GM21576 (cell line): ENCODE measurements around the gene MEIS1.
"Not testable (repeated sequence)": the region's sequence is repeated elsewhere in the genome, so short reads cannot be mapped to it uniquely, and the experiment has no call there.

ENCODE experiments used
- ATAC-seq: cut with Tn5 transposase; IDR thresholded peaks from one replicate; pipeline ENCODE4 v1.9.1; 2021; ENCODE audit warnings: mild to moderate bottlenecking, moderate library complexity; ENCODE audit not compliant: unreplicated experiment

Gene MEIS1

DNA sequence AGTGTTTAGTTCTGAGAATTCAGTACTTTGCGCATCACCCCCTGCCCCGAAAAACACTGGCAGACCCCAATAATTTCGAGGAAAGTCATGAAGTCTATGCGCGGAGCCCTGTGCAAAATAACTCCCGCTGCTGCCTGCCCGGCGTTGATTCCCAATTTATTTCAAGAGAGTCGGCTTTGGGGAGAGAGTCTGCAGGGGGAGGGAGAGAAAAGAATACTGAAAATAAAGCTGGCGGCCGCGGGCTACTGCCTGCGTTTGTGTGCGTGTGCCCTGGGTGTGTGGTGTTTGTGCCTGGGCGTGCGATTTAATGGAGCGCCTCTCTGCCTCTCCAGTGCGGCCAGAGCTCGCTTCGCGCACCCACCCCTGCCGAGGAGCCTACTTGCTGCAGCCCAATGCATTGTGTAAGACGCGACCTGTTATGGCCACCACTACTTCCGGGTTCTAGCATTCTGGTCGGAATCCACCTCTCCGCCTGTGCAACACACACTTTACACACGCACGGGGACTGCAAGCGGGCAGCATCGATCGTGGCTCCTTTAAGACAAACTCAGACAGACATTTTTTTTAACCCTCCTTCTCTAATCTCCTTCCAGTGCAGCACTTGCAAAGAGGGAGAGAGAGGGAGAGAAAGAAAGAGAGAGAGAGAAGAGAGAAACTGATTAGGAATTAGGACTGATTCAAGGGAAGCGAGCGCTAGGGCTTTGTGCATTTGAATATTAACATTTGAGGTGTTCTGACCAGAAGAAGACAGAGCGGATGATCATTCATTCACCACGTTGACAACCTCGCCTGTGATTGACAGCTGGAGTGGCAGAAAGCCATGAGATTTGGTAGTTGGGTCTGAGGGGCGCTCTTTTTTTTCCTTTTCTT is at the start of gene MEIS1:
MEIS1 (plus strand) TSS at position 447 of the 870 bp plus-strand sequence. CDS start 732 bp downstream, outside the sequence.
- ATAC-seq = peak; percentile 76

GRCh38 chr2:66387016-66387753 is 47.7 kb upstream of the MEIS1 start:
- no peak for ATAC-seq

DNA sequence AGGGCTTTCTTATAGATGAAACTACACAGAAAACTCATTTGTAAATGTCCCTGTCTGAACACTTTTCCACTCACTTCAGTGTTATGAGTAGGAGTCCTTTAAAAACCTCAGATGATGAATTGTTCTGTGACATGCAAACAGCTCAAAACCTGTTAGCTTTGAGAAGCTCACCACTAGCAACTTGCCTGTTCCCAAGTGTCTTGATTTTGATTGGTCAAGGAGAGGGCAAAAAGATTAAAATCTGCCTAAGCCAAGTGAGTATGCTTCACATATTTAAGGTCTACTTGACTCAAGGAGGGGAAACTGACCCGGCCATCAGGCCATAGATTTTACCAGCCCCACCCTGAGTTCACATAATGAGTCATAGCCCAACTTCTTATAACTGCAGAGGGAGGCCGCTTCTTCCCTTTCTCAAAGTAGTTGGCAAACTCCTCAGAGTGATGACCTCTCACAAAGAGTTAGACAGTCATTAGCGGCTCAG is 45.2 kb upstream of the MEIS1 start:
- no peak for ATAC-seq

- no peak for ATAC-seq
Measured at GRCh38 chr2:66390152-66390551, 44.8 kb upstream of the MEIS1 start.

GRCh38 chr2:66390811-66391210 is 44.1 kb upstream of the MEIS1 start:
- no peak for ATAC-seq

DNA sequence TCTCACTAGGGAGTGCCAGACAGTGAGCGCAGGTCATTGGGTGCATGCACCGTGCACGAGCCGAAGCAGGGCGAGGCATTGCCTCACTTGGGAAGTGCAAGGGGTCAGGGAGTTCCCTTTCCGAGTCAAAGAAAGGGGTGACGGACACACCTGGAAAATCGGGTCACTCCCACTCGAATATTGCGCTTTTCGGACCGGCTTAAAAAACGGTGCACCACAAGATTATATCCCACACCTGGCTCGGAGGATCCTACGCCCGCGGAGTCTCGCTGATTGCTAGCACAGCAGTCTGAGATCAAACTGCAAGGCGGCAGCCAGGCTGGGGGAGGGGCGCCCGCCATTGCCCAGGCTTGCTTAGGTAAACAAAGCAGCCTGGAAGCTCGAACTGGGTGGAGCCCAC is 43.7 kb upstream of the MEIS1 start:
- not testable (repeated sequence) for ATAC-seq

DNA sequence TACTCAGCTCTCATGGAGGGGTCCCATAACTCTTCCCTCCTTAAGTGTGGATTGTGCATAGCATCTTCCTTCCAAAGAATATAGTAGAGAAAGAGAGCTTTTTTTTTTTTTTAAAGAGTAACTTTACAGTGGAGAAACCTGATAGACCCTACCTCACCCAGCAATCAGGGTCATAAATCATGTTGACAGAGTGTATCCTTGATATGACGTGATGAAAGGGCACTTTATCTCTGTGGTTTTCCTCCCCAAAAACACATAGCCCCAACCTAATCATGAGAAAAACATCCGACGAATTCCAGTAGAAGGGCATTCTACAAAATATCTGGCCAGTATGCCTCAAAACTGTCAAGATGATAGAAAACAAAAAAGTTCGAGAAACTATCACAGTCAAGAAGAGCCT is 29.5 kb upstream of the MEIS1 start:
- no peak for ATAC-seq

DNA sequence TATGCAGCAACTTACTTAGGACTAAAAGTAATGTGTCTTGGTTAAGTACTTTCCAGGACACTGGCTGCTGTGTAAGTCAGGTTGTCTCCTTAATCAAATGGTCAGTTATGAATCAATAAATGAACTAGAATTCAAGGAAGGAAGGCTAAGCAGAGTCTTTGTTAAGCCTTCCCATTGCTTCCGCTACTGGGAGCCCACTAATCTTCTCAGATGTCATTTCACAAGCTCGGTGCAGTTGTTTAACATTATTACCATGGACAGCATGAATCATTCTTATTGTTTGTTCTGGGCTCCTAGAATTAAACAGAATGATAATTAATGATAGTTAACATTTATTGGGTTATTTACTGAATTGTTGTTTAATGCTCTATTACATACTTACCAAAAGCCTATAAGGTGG is 26.0 kb upstream of the MEIS1 start:
- ATAC-seq = no peak

GRCh38 chr2:66412874-66413273 is 22.1 kb upstream of the MEIS1 start:
- no peak for ATAC-seq

DNA sequence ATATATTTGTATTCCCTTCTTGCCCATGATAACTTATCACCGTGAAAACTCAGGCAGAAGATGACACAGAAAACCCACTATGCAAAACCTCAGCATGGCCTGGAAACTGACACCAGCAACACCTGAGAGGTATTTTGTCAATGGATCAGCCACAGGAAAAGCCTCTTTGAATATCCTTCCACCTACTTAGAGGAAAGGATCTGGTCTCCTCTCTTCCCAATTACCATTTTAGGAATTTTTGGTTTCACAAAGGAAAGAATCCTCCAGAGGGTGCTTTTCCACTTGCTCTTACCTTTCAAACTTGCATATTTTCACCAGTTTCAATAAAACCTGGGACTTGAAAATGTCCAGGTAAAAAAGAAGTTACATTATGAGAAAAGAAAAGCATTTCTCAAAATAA is 20.0 kb upstream of the MEIS1 start:
- no peak for ATAC-seq

DNA sequence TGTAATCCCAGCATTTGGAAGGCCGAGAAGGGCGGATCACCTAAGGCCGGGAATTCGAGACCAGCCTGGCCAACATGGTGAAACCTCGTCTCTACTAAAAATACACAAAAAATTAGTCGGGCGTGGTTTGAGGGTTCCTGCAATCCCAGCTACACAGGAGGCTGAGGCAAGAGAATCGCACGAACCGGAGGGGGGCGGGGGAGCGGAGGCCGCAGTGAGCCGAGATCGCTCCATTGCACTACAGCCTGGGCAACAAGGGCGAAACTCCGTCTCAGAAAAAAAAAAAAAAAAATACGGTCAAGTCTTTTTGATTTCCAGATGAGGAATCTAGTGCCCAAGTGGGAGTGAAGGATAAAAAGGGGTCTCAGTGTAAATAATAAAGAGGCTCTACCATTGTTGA is 16.5 kb upstream of the MEIS1 start:
- no peak for ATAC-seq

GRCh38 chr2:66421612-66422011 is 13.3 kb upstream of the MEIS1 start:
- no peak for ATAC-seq

GRCh38 chr2:66423391-66424124 is 11.4 kb upstream of the MEIS1 start:
- no peak for ATAC-seq

GRCh38 chr2:66426244-66427111 is 8.4 kb upstream of the MEIS1 start:
- ATAC-seq = no peak

- no peak for ATAC-seq
Measured at GRCh38 chr2:66427300-66427699, 7.6 kb upstream of the MEIS1 start.

DNA sequence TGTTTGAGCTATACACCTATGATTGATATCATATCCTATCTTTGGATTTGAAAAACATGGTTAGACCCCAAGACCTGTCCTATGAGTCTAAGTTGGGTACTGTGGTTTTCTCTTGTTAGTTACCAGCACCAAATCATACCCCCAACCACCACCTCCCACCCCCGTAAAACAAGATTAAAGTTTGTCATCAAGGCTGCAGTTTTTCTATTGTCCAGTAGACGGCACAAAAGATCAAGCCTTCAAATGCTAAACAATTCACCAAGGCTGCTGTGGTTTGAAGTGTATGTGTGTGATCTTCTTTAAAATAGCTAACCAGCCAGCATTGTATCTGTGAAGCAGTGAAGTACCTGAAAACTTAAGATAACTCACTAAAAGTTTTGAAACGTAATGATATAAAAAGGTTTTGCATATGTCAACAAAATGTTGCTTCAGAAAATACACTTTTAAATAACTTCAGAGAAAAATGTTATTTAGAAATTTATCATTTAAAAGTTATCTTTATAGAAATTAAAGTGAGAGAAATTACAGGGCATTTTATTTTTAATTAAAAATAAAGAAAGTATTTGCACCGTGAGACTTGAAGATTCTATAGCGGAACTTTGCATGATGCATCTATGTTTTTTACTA is 5.8 kb upstream of the MEIS1 start:
- ATAC-seq = no peak

DNA sequence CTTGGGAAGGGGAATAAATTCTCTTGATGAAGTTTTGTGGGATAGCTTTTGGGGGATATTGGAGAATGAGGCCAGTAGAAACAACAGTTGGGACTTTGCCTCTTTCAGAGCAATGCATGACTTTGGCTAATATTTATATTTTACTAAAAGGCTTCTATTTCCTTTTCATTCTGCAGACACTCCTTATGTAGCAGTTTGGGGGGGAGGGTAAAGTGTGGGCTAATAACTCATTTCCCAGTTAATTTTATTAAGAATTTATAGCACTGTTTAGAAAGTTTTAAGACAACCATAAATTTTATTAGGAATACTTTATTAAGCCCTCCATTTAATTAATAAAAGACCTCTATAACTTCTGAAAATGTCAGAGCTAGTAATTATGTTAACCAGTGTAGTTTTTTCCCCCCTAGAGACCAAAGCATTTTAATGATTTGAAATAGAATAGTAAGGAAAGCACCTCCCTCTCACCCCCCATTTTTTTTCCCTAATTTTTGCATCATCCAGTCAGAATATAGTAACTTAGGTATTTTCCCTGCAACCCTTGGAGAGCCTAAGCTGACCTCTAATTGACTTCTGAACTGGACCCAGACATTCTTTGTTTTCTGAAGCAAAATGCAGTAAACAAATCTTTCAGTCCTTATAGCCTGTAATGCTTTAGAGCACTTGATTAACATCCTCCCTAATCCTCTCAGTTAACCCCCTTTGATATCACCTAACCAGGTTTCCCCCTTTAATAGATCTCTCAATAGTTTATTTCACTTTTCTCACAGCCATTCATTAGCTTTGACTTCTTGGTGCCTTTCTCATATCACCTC is 5.0 kb upstream of the MEIS1 start:
- no peak for ATAC-seq

GRCh38 chr2:66430505-66431273 is 4.2 kb upstream of the MEIS1 start:
- no peak for ATAC-seq
